GM12878 (cell line): ENCODE results near the gene ACBD5. TPM values are rescaled to one million over a fixed set of nuclear protein-coding genes. Genes with fewer than 3 reads are reported as not detected.
A peak's percentile ranks its signal among the peaks of the same experiment; 100 is the strongest.

Source experiments
- ATF7 ChIP-seq: fragments of 450-650 bp; IDR thresholded peaks from 2 replicates; pipeline ENCODE4 v1.6.1; 2016; ENCODE audit warnings: low read depth, mild to moderate bottlenecking
- CHD2 ChIP-seq: IDR thresholded peaks from 2 replicates; pipeline ENCODE4 v1.6.1; 2011; ENCODE audit warnings: low read depth, low read length, improper control_type of control experiment, borderline replicate concordance
- CREB1 ChIP-seq: IDR thresholded peaks from 2 replicates; pipeline ENCODE4 v1.6.1; 2012; ENCODE audit warnings: low read depth, mild to moderate bottlenecking, inconsistent platforms
- ETV6 ChIP-seq, 2 experiments: fragments of 450-650 bp in 1 of 2; IDR thresholded peaks in 1 of 2; conservative IDR thresholded peaks in 1 of 2; 2 replicates each; pipeline ENCODE4 v1.6.1; 2014; ENCODE audit warnings: antibody characterized with exemption in 1 of 2, borderline replicate concordance in 1 of 2, low read depth in 1 of 2, mild to moderate bottlenecking in 1 of 2, moderate library complexity in 1 of 2
- JUND ChIP-seq: IDR thresholded peaks from 2 replicates; pipeline ENCODE4 v1.6.1; 2012; ENCODE audit warnings: low read depth, mild to moderate bottlenecking, low read length, improper control_type of control experiment, moderate library complexity
- NFYA ChIP-seq: IDR thresholded peaks from 2 replicates; pipeline ENCODE4 v1.6.1; 2011; ENCODE audit warnings: low read depth, mild to moderate bottlenecking, low read length, improper control_type of control experiment, borderline replicate concordance
- NRF1 ChIP-seq: conservative IDR thresholded peaks from 2 replicates; pipeline ENCODE4 v1.6.1; 2011; ENCODE audit warnings: mild to moderate bottlenecking, low read depth, low read length, improper control_type of control experiment
- POLR2AphosphoS5 ChIP-seq: IDR thresholded peaks from 2 replicates; pipeline ENCODE4 v1.6.1; 2011; ENCODE audit warnings: mild to moderate bottlenecking, low read length, inconsistent platforms
- RUNX3 ChIP-seq: IDR thresholded peaks from 2 replicates; pipeline ENCODE4 v1.6.1; 2012; ENCODE audit warnings: low read length, inconsistent platforms
- SMAD1 ChIP-seq: fragments of 450-650 bp; IDR thresholded peaks from 2 replicates; pipeline ENCODE4 v1.6.1; 2018; ENCODE audit warnings: mild to moderate bottlenecking, low read depth; ENCODE audit not compliant: partially characterized antibody
- SMARCA5 ChIP-seq: fragments of 450-650 bp; IDR thresholded peaks from 2 replicates; pipeline ENCODE4 v1.6.1; 2017; ENCODE audit warnings: mild to moderate bottlenecking
- SMC3 ChIP-seq: IDR thresholded peaks from 2 replicates; pipeline ENCODE4 v1.6.1; 2011; ENCODE audit warnings: low read length, improper control_type of control experiment, borderline replicate concordance
- STAT1 ChIP-seq: fragments of 450-650 bp; conservative IDR thresholded peaks from 2 replicates; pipeline ENCODE4 v1.6.1; 2014; ENCODE audit warnings: antibody characterized with exemption, mild to moderate bottlenecking
- STAT3 ChIP-seq: IDR thresholded peaks from 2 replicates; pipeline ENCODE4 v1.6.1; 2011; ENCODE audit warnings: low read depth, low read length, improper control_type of control experiment
- SUPT20H ChIP-seq: IDR thresholded peaks from 2 replicates; pipeline ENCODE4 v1.6.1; 2011; ENCODE audit warnings: low read depth, mild to moderate bottlenecking, low read length, moderate library complexity, borderline replicate concordance; ENCODE audit not compliant: control insufficient read depth
- TAF1 ChIP-seq: IDR thresholded peaks from 2 replicates; pipeline ENCODE4 v1.6.1; 2011; ENCODE audit warnings: mild to moderate bottlenecking, low read depth, low read length, borderline replicate concordance
- TARDBP ChIP-seq: IDR thresholded peaks from 2 replicates; pipeline ENCODE4 v1.6.1; 2016; ENCODE audit warnings: borderline replicate concordance
- ZBTB40 ChIP-seq: fragments of 450-650 bp; IDR thresholded peaks from 2 replicates; pipeline ENCODE4 v1.6.1; 2016; ENCODE audit warnings: mild to moderate bottlenecking, moderate library complexity, borderline replicate concordance
- ZNF384 ChIP-seq: IDR thresholded peaks from 2 replicates; pipeline ENCODE4 v1.6.1; 2012; ENCODE audit warnings: low read depth, mild to moderate bottlenecking, low read length, improper control_type of control experiment, borderline replicate concordance
- polyA plus RNA-seq, 11 experiments: library from polyadenylated mRNA; depleted of rRNA in 4 of 11; unstranded in 6 of 11; stranded (reverse) in 5 of 11; fragments of >200 nt; fragmentation: Nextera tagmentation in 4 of 11; fragmentation: Illumina TruSeq in 1 of 11; extraction: Ambion mirVana in 4 of 11; extraction: Trizol in 1 of 11; gene quantifications; 1 replicate in 1 of 11; 2 replicates in 10 of 11; pipeline versions ENCODE4 v1.2.1 to v1.2.3, GENCODE V29; 2011 to 2016; ENCODE audit warnings: inconsistent platforms in 2 of 11, missing spikeins in 2 of 11, low read depth in 1 of 11
- total RNA-seq, 4 experiments: library from RNA; depleted of rRNA in 3 of 4; stranded (reverse); fragments of >200 nt in 3 of 4; fragmentation: Illumina TruSeq in 1 of 4; extraction: Trizol in 1 of 4; gene quantifications; 2 replicates each; pipeline versions ENCODE4 v1.2.1 to v1.2.3, GENCODE V29; 2013 to 2021
- TF ChIP-seq, protein P1 (sequence below): IDR thresholded peaks from 2 replicates; pipeline ENCODE4 v1.6.1; 2012; ENCODE audit warnings: improper control_type of control experiment, low read depth, low read length; ENCODE audit not compliant: insufficient replicate concordance

Gene ACBD5
- total and polyA plus RNA-seq, 10 of the 15 experiments (the other 5 are each of a cell fraction or from before 2014, with no cell fraction given), result 2.4 to 22.3 (median 12.4) TPM

GRCh38 chr10:27252267-27253000 lies 11.8 kb upstream of the ACBD5 start (continued):
- no peak for TF ChIP-seq NFYA
- no peak for TF ChIP-seq SMC3
- no peak for TF ChIP-seq NRF1
- peak; percentile 83 for TF ChIP-seq POLR2AphosphoS5
- TF ChIP-seq RUNX3, result peak; percentile 32
- TF ChIP-seq SMAD1, result no peak
- TF ChIP-seq, protein P1, sequence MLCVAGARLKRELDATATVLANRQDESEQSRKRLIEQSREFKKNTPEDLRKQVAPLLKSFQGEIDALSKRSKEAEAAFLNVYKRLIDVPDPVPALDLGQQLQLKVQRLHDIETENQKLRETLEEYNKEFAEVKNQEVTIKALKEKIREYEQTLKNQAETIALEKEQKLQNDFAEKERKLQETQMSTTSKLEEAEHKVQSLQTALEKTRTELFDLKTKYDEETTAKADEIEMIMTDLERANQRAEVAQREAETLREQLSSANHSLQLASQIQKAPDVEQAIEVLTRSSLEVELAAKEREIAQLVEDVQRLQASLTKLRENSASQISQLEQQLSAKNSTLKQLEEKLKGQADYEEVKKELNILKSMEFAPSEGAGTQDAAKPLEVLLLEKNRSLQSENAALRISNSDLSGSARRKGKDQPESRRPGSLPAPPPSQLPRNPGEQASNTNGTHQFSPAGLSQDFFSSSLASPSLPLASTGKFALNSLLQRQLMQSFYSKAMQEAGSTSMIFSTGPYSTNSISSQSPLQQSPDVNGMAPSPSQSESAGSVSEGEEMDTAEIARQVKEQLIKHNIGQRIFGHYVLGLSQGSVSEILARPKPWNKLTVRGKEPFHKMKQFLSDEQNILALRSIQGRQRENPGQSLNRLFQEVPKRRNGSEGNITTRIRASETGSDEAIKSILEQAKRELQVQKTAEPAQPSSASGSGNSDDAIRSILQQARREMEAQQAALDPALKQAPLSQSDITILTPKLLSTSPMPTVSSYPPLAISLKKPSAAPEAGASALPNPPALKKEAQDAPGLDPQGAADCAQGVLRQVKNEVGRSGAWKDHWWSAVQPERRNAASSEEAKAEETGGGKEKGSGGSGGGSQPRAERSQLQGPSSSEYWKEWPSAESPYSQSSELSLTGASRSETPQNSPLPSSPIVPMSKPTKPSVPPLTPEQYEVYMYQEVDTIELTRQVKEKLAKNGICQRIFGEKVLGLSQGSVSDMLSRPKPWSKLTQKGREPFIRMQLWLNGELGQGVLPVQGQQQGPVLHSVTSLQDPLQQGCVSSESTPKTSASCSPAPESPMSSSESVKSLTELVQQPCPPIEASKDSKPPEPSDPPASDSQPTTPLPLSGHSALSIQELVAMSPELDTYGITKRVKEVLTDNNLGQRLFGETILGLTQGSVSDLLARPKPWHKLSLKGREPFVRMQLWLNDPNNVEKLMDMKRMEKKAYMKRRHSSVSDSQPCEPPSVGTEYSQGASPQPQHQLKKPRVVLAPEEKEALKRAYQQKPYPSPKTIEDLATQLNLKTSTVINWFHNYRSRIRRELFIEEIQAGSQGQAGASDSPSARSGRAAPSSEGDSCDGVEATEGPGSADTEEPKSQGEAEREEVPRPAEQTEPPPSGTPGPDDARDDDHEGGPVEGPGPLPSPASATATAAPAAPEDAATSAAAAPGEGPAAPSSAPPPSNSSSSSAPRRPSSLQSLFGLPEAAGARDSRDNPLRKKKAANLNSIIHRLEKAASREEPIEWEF, result no peak
- no peak for TF ChIP-seq JUND
- no peak for TF ChIP-seq STAT3
- no peak for TF ChIP-seq TARDBP
- TF ChIP-seq ATF7, result no peak
- TF ChIP-seq SMARCA5, result peak; percentile 89; the same call in 1 of the 2 replicates
- peak; percentile 60; the same call in 1 of the 2 replicates for TF ChIP-seq TAF1
- peak; percentile 27; the same call in 1 of the 2 replicates for TF ChIP-seq ZBTB40
- 0 out of 2 replicates have a peak, but pooled peaks have one; percentile 9 for TF ChIP-seq CREB1
- no peak for TF ChIP-seq ZNF384
- no peak for TF ChIP-seq STAT1
- TF ChIP-seq CHD2, result peak; percentile 52; the same call in 1 of the 2 replicates
- no peak for TF ChIP-seq SUPT20H
- TF ChIP-seq ETV6 (conservative IDR thresholded peaks at IDR 0.05 in 1 of 2, IDR thresholded peaks at IDR 0.05 in 1 of 2; ENCODE audit: borderline replicate concordance in 1 of 2, low read depth in 1 of 2), result no peak
